Mesendoderm (in vitro differentiated cells): ENCODE measurements around the gene ZNF736.

ENCODE experiments used
- DNase-seq: peaks from one replicate; pipeline ENCODE4 v3.0.0; 2013
- H2AK5ac ChIP-seq: 2 replicates; pipeline ENCODE4 v1.6.1; 2013; ENCODE audit warnings: low read length, inconsistent platforms
- H2BK120ac ChIP-seq: 2 replicates; pipeline ENCODE4 v1.6.1; 2013; ENCODE audit warnings: low read depth, mild to moderate bottlenecking, low read length, moderate library complexity, mixed read lengths
- H2BK15ac ChIP-seq: replicated peaks from 2 replicates; pipeline ENCODE4 v1.6.1; 2013; ENCODE audit warnings: low read depth, mild to moderate bottlenecking, moderate library complexity
- H2BK5ac ChIP-seq: 2 replicates; pipeline ENCODE4 v1.6.1; 2013; ENCODE audit warnings: low read length, inconsistent platforms
- H3K18ac ChIP-seq: 2 replicates; pipeline ENCODE4 v1.6.1; 2013; ENCODE audit warnings: mild to moderate bottlenecking, low read length, mixed read lengths
- H3K23ac ChIP-seq: one replicate; pipeline ENCODE4 v1.6.1; 2013; ENCODE audit warnings: low read length
- H3K27ac ChIP-seq: 2 replicates; pipeline ENCODE4 v1.5.1; 2013; ENCODE audit warnings: low read depth, mild to moderate bottlenecking, inconsistent platforms, low read length, moderate library complexity
- H3K27me3 ChIP-seq: 2 replicates; pipeline ENCODE4 v1.6.1; 2013; ENCODE audit warnings: low read length, control low read depth, mild to moderate bottlenecking, inconsistent platforms; ENCODE audit not compliant: insufficient read depth, poor library complexity
- H3K36me3 ChIP-seq: 2 replicates; pipeline ENCODE4 v1.6.1; 2013; ENCODE audit warnings: low read length, inconsistent platforms; ENCODE audit not compliant: control insufficient read depth, insufficient read depth
- H3K4ac ChIP-seq: one replicate; pipeline ENCODE4 v1.6.1; 2013; ENCODE audit warnings: low read depth, mild to moderate bottlenecking, low read length, moderate library complexity
- H3K4me1 ChIP-seq: 2 replicates; pipeline ENCODE4 v1.6.1; 2013; ENCODE audit warnings: low read depth, low read length, inconsistent platforms; ENCODE audit not compliant: control insufficient read depth
- H3K4me2 ChIP-seq: 2 replicates; pipeline ENCODE4 v1.6.1; 2013; ENCODE audit warnings: low read length
- H3K4me3 ChIP-seq: 2 replicates; pipeline ENCODE4 v1.5.1; 2013; ENCODE audit warnings: mild to moderate bottlenecking, low read length
- H3K56ac ChIP-seq: one replicate; pipeline ENCODE4 v1.6.1; 2013; ENCODE audit warnings: low read length
- H3K79me1 ChIP-seq: 2 replicates; pipeline ENCODE4 v1.6.1; 2013; ENCODE audit warnings: low read length, inconsistent platforms
- H3K79me2 ChIP-seq: 2 replicates; pipeline ENCODE4 v1.6.1; 2013; ENCODE audit warnings: mild to moderate bottlenecking, low read length; ENCODE audit not compliant: control insufficient read depth, insufficient read depth
- H3K9ac ChIP-seq: 2 replicates; pipeline ENCODE4 v1.6.1; 2013; ENCODE audit warnings: low read length, inconsistent platforms
- H4K5ac ChIP-seq: one replicate; pipeline ENCODE4 v1.6.1; 2013; ENCODE audit warnings: low read length
- H4K8ac ChIP-seq: one replicate; pipeline ENCODE4 v1.6.1; 2013; ENCODE audit warnings: low read depth, mild to moderate bottlenecking, control low read depth, low read length, moderate library complexity
- WGBS: extraction: QIAGEN DNeasy Blood & Tissue Kit; methylation state at CpG from one replicate; pipeline ENCODE4 v1.1.7; 2013; ENCODE audit warnings: low lambda C conversion rate, missing lambda C conversion rate; ENCODE audit not compliant: insufficient coverage; ENCODE audit errors: extremely low coverage; 5-methylcytosine and 5-hydroxymethylcytosine counted together

Gene ZNF736

GRCh38 chr7:64359543-64359942 lies 45.8 kb downstream of the ZNF736 start:
- no CpG with 5 or more reads among the region's 2 CpGs for WGBS
- H3K4me3 ChIP-seq = no peak overlapping the region

GRCh38 chr7:64371116-64371515 lies 57.4 kb downstream of the ZNF736 start:
- Histone ChIP-seq H2AK5ac (no peak overlapping the region), H3K79me2 (no peaks in the 10 kb centered on the region), H3K36me3 (no peaks in the 10 kb centered on the region), H3K9ac (no peak overlapping the region), H3K4me1 (no peaks in the 10 kb centered on the region), H3K4ac (no peak overlapping the region), H4K5ac (no peak overlapping the region), H3K23ac (no peak overlapping the region), H2BK5ac (no peak overlapping the region), H3K4me2 (no peak overlapping the region), H3K27ac (no peak overlapping the region), H2BK15ac (no peak overlapping the region), H2BK120ac (no peak overlapping the region), H3K4me3 (no peak overlapping the region), H3K79me1 (no peaks in the 10 kb centered on the region), H3K27me3 (no peaks in the 10 kb centered on the region), H4K8ac (no peak overlapping the region), H3K18ac (no peak overlapping the region), H3K56ac (no peak overlapping the region)
- WGBS = no CpG with 5 or more reads among the region's 2 CpGs
- no peak for DNase-seq

More at GRCh38 chr7:64359543-64359942, 45.8 kb downstream of the ZNF736 start:
- H2AK5ac ChIP-seq = no peak overlapping the region
- no peak overlapping the region for H3K27ac ChIP-seq
- no peak overlapping the region for H2BK15ac ChIP-seq
- H3K18ac ChIP-seq = no peak overlapping the region
- no peak overlapping the region for H2BK5ac ChIP-seq
- H3K4ac ChIP-seq = no peak overlapping the region
- H3K56ac ChIP-seq = no peak overlapping the region
- H3K79me1 ChIP-seq = no peaks in the 10 kb centered on the region
- H2BK120ac ChIP-seq = no peak overlapping the region
- H3K9ac ChIP-seq = no peak overlapping the region
- no peak overlapping the region for H3K23ac ChIP-seq
- no peak for DNase-seq
- H3K27me3 ChIP-seq = no peaks in the 10 kb centered on the region
- H4K8ac ChIP-seq = no peak overlapping the region
- H3K36me3 ChIP-seq = no peaks in the 10 kb centered on the region
- H4K5ac ChIP-seq = no peak overlapping the region
- H3K4me2 ChIP-seq = no peak overlapping the region
- no peaks in the 10 kb centered on the region for H3K79me2 ChIP-seq
- no peaks in the 10 kb centered on the region for H3K4me1 ChIP-seq

- H2BK15ac ChIP-seq = no peak overlapping the region
- no peaks in the 10 kb centered on the region for H3K79me2 ChIP-seq
- WGBS = no CpG with 5 or more reads among the region's 2 CpGs
- no peak overlapping the region for H3K9ac ChIP-seq
- no peaks in the 10 kb centered on the region for H3K36me3 ChIP-seq
- H3K27me3 ChIP-seq = no peaks in the 10 kb centered on the region
- H2BK120ac ChIP-seq = no peak overlapping the region
- H3K4ac ChIP-seq = no peak overlapping the region
- H3K4me1 ChIP-seq = no peaks in the 10 kb centered on the region
- no peaks in the 10 kb centered on the region for H3K79me1 ChIP-seq
- H4K8ac ChIP-seq = no peak overlapping the region
- no peak overlapping the region for H3K4me3 ChIP-seq
- no peak overlapping the region for H4K5ac ChIP-seq
- no peak overlapping the region for H2BK5ac ChIP-seq
- H3K18ac ChIP-seq = no peak overlapping the region
- DNase-seq = no peak
- H3K56ac ChIP-seq = no peak overlapping the region
- H3K23ac ChIP-seq = no peak overlapping the region
- no peak overlapping the region for H3K4me2 ChIP-seq
- no peak overlapping the region for H2AK5ac ChIP-seq
- H3K27ac ChIP-seq = no peak overlapping the region
These were observed 59.3 kb downstream of the ZNF736 start for GRCh38 chr7:64373017-64373416.

- H3K79me1 ChIP-seq = no peaks in the 10 kb centered on the region
- H2BK15ac ChIP-seq = no peak overlapping the region
- no peaks in the 10 kb centered on the region for H3K27me3 ChIP-seq
- H3K23ac ChIP-seq = no peak overlapping the region
- H3K9ac ChIP-seq = no peak overlapping the region
- no peak overlapping the region for H2BK120ac ChIP-seq
- no peaks in the 10 kb centered on the region for H3K79me2 ChIP-seq
- no peak overlapping the region for H2BK5ac ChIP-seq
- no peak overlapping the region for H3K4me3 ChIP-seq
- H3K56ac ChIP-seq = no peak overlapping the region
- DNase-seq = no peak
- H3K4me1 ChIP-seq = no peaks in the 10 kb centered on the region
- no peak overlapping the region for H4K5ac ChIP-seq
- no peak overlapping the region for H3K18ac ChIP-seq
- H3K36me3 ChIP-seq = no peaks in the 10 kb centered on the region
- H2AK5ac ChIP-seq = no peak overlapping the region
- H3K27ac ChIP-seq = no peak overlapping the region
- H4K8ac ChIP-seq = no peak overlapping the region
- no peak overlapping the region for H3K4me2 ChIP-seq
- H3K4ac ChIP-seq = no peak overlapping the region
These were observed 86.6 kb downstream of the ZNF736 start for GRCh38 chr7:64400401-64400800.
